WTC11 (cell line): ENCODE results near the gene SPEM1. TPM values are rescaled to one million over a fixed set of nuclear protein-coding genes. Genes with fewer than 3 reads are reported as not detected.

Experiments
- ATAC-seq: fragments of 200-7000 bp; cut with Tn5 transposase; 2 replicates; pipeline ENCODE4 v1.10.0; 2021; ENCODE audit warnings: mild to moderate bottlenecking, moderate library complexity
- CTCF ChIA-PET: fragments of 300-600 bp; sonication (Branson Sonifier 250); formaldehyde crosslinking; loops from one replicate; lab custom pipeline; 2021; ENCODE audit warnings: antibody characterized with exemption; lab: Charles Lee
- POLR2A ChIA-PET: fragments of 350-600 bp; sonication (Branson Sonifier 250); formaldehyde crosslinking; loops from one replicate; lab custom pipeline; 2021; ENCODE audit warnings: antibody characterized with exemption; lab: Charles Lee
- DNase-seq: peaks from one replicate; pipeline ENCODE4 v3.0.0; 2021; ENCODE audit warnings: low spot score
- H3K27ac Mint-ChIP-seq: 2 replicates; pipeline ENCODE4 v1.8.0; 2021; ENCODE audit warnings: mixed read lengths
- H3K27me3 Mint-ChIP-seq: 2 replicates; pipeline ENCODE4 v1.8.0; 2021; ENCODE audit warnings: low read depth, mild to moderate bottlenecking, moderate library complexity, mixed read lengths
- H3K36me3 Mint-ChIP-seq: 2 replicates; pipeline ENCODE4 v1.8.0; 2021; ENCODE audit warnings: mixed read lengths
- H3K4me1 Mint-ChIP-seq: 2 replicates; pipeline ENCODE4 v1.8.0; 2022; ENCODE audit warnings: mixed read lengths
- H3K4me3 Mint-ChIP-seq: 2 replicates; pipeline ENCODE4 v1.8.0; 2021; ENCODE audit warnings: mild to moderate bottlenecking, moderate library complexity, mixed read lengths
- H3K9me3 Mint-ChIP-seq: 2 replicates; pipeline ENCODE4 v1.8.0; 2021; ENCODE audit warnings: mixed read lengths
- ARID4B ChIP-seq: sonication (generic); formaldehyde crosslinking; IDR thresholded peaks from 2 replicates; pipeline ENCODE4 v1.8.0; 2023; ENCODE audit warnings: missing genetic modification reagents, mild to moderate bottlenecking, borderline replicate concordance
- CDX4 ChIP-seq: fragments of 250-450 bp; sonication (Bioruptor Pico); IDR thresholded peaks from 2 replicates; pipeline ENCODE4 v1.9.0; 2021; ENCODE audit warnings: moderate library complexity, mild to moderate bottlenecking, inconsistent platforms, borderline replicate concordance
- CREB1 ChIP-seq: sonication (generic); formaldehyde crosslinking; IDR thresholded peaks from 2 replicates; pipeline ENCODE4 v1.8.0; 2023; ENCODE audit warnings: mild to moderate bottlenecking, missing genetic modification reagents
- E2F5 ChIP-seq: sonication (generic); formaldehyde crosslinking; IDR thresholded peaks from 2 replicates; pipeline ENCODE4 v1.8.1; 2022; ENCODE audit warnings: mild to moderate bottlenecking, moderate library complexity, missing genetic modification reagents
- ETV6 ChIP-seq: sonication (generic); formaldehyde crosslinking; IDR thresholded peaks from 2 replicates; pipeline ENCODE4 v1.8.1; 2022; ENCODE audit warnings: mild to moderate bottlenecking, missing genetic modification reagents
- FOXJ3 ChIP-seq: sonication (generic); formaldehyde crosslinking; IDR thresholded peaks from 2 replicates; pipeline ENCODE4 v1.9.0; 2021; ENCODE audit warnings: missing genetic modification reagents, mild to moderate bottlenecking, borderline replicate concordance
- FOXP1 ChIP-seq: sonication (generic); formaldehyde crosslinking; IDR thresholded peaks from 2 replicates; pipeline ENCODE4 v1.8.0; 2022; ENCODE audit warnings: missing genetic modification reagents, mild to moderate bottlenecking, moderate library complexity, borderline replicate concordance
- GABPB1 ChIP-seq: sonication (generic); formaldehyde crosslinking; IDR thresholded peaks from 2 replicates; pipeline ENCODE4 v1.8.1; 2023; ENCODE audit warnings: mild to moderate bottlenecking, missing genetic modification reagents
- HMGXB4 ChIP-seq: sonication (generic); formaldehyde crosslinking; IDR thresholded peaks from 2 replicates; pipeline ENCODE4 v1.8.1; 2023; ENCODE audit warnings: mild to moderate bottlenecking, moderate library complexity, missing genetic modification reagents
- IRF2 ChIP-seq: sonication (generic); formaldehyde crosslinking; IDR thresholded peaks from 2 replicates; pipeline ENCODE4 v1.8.0; 2022; ENCODE audit warnings: low read depth, missing genetic modification reagents, borderline replicate concordance
- JAZF1 ChIP-seq: fragments of 250-450 bp; sonication (Bioruptor Pico); IDR thresholded peaks from 2 replicates; pipeline ENCODE4 v1.9.0; 2021; ENCODE audit warnings: moderate library complexity, mild to moderate bottlenecking, inconsistent platforms
- NFATC4 ChIP-seq: fragments of 250-450 bp; sonication (Bioruptor Pico); IDR thresholded peaks from 2 replicates; pipeline ENCODE4 v1.9.0; 2021; ENCODE audit warnings: mild to moderate bottlenecking
- NFE2L1 ChIP-seq: sonication (generic); formaldehyde crosslinking; IDR thresholded peaks from 2 replicates; pipeline ENCODE4 v1.8.1; 2023; ENCODE audit warnings: missing genetic modification reagents
- SP1 ChIP-seq: sonication (generic); formaldehyde crosslinking; conservative IDR thresholded peaks from 2 replicates; pipeline ENCODE4 v1.8.1; 2022; ENCODE audit warnings: missing genetic modification reagents
- USF2 ChIP-seq: sonication (generic); formaldehyde crosslinking; IDR thresholded peaks from 2 replicates; pipeline ENCODE4 v1.8.1; 2023; ENCODE audit warnings: mild to moderate bottlenecking, missing genetic modification reagents, moderate library complexity
- ZNF396 ChIP-seq: fragments of 250-450 bp; sonication (Bioruptor Pico); IDR thresholded peaks from 2 replicates; pipeline ENCODE4 v1.8.0; 2021; ENCODE audit warnings: mild to moderate bottlenecking, moderate library complexity, borderline replicate concordance
- ZNF416 ChIP-seq: fragments of 250-450 bp; sonication (Bioruptor Pico); IDR thresholded peaks from 2 replicates; pipeline ENCODE4 v1.9.0; 2021; ENCODE audit warnings: mild to moderate bottlenecking, inconsistent platforms
- ZNF423 ChIP-seq: fragments of 250-450 bp; sonication (Bioruptor Pico); IDR thresholded peaks from 2 replicates; pipeline ENCODE4 v2.1.2; 2022; ENCODE audit warnings: mild to moderate bottlenecking, moderate library complexity
- ZSCAN18 ChIP-seq: fragments of 250-450 bp; sonication (Bioruptor Pico); IDR thresholded peaks from 2 replicates; pipeline ENCODE4 v2.1.2; 2022; ENCODE audit warnings: mild to moderate bottlenecking, moderate library complexity
- total RNA-seq: library from RNA; stranded (reverse); gene quantifications from 3 replicates; pipeline ENCODE4 v1.2.3, GENCODE V29; 2021

Gene SPEM1
- total RNA-seq, 1 experiment from 2014 or later = 0.35 TPM

GRCh38 chr17:7443499-7444485 lies 23.7 kb downstream of the SPEM1 start:
- Mint-ChIP-seq H3K4me3 (peak overlapping the region; percentile 87), H3K9me3 (no peaks in the 10 kb centered on the region), H3K27me3 (peaks cover 42% of the 10 kb centered on the region), H3K27ac (no peak overlapping the region)
- DNase-seq = no peak
- POLR2A ChIA-PET = interaction anchor here (0.8 to 1.9 kb wide), 2 partner anchors 8 to 35 kb away, joined by 4 to 24 read pairs; partner anchors contain the start of gene TMEM102
- TF ChIP-seq NFE2L1 (CRISPR knock-in tag) = no peak
- TF ChIP-seq, all 79 proteins: peak for 0
- ATAC-seq = no peak
- peaks cover 37% of the 10 kb centered on the region for H3K4me1 Mint-ChIP-seq
- H3K36me3 Mint-ChIP-seq = peaks cover 9% of the 10 kb centered on the region; the same call in 1 of the 2 replicates
- CTCF ChIA-PET = interaction anchor here (0.5 to 2.9 kb wide), 10 partner anchors 8 to 188 kb away, joined by 3 to 12 read pairs (median 3); partner anchors contain the start of genes PLSCR3, TMEM256 and TMEM95

- peak; percentile 75 for ATAC-seq
- DNase-seq = peak; percentile 93
- POLR2A ChIA-PET = interaction anchor here (0.9 to 2.4 kb wide), 8 partner anchors 9 to 115 kb away, joined by 3 to 24 read pairs (median 5); partner anchors contain the start of genes NLGN2, POLR2A, TMEM102 and TMEM256
- Mint-ChIP-seq H3K4me3 (peak within 1 kb of the TSS; percentile 87), H3K27ac (peak within 1 kb of the TSS; percentile 99), H3K27me3 (peaks cover 39% of the 10 kb centered on the region), H3K9me3 (no peaks in the 10 kb centered on the region), H3K4me1 (peaks cover 33% of the 10 kb centered on the region), H3K36me3 (peaks cover 11% of the 10 kb centered on the region; the same call in 1 of the 2 replicates)
- CTCF ChIA-PET = interaction anchor here (0.5 to 2.9 kb wide), 21 partner anchors 8 to 187 kb away, joined by 3 to 19 read pairs (median 4); partner anchors contain the start of genes PLSCR3, TMEM102, TMEM256 and TMEM95
- TF ChIP-seq GABPB1 (0 out of 2 replicates have a peak, but pooled peaks have one; percentile 33), SP1 (CRISPR knock-in tag) (peak; percentile 71), ZNF416 (CRISPR knock-in tag) (no peak), ZNF423 (no peak), FOXP1 (no peak; the same call in 1 of the 2 replicates), NFATC4 (no peak), CREB1 (no peak), FOXJ3 (no peak), ETV6 (CRISPR knock-in tag) (peak; percentile 43; the same call in 1 of the 2 replicates), CDX4 (CRISPR knock-in tag) (no peak), IRF2 (CRISPR knock-in tag) (no peak), ZSCAN18 (no peak), ZNF396 (CRISPR knock-in tag) (no peak), JAZF1 (CRISPR knock-in tag) (no peak), USF2 (CRISPR knock-in tag) (peak; percentile 34; the same call in 1 of the 2 replicates), HMGXB4 (CRISPR knock-in tag) (peak; percentile 54), ARID4B (peak; percentile 47; the same call in 1 of the 2 replicates), E2F5 (CRISPR knock-in tag) (no peak)
These were observed 24.8 kb downstream of the SPEM1 start, which contains the start of gene CHRNB1 for GRCh38 chr17:7444682-7445618. CHRNB1 (plus strand) TSS chr17:7445061; CDS start chr17:7445128, 67 bp downstream.
